Mesenteric fat pad (tissue), 1 donor: ENCODE results near the gene CADM1. TPM values are rescaled to one million over a fixed set of nuclear protein-coding genes. Genes with fewer than 3 reads are reported as not detected.

ENCODE experiments used
- DNase-seq: peaks from one replicate; pipeline ENCODE4 v3.0.0-alpha.2; 2020; ENCODE audit warnings: low spot score
- total RNA-seq: library from RNA; stranded (reverse); fragmentation: NEBNext Ultra II Directional; extraction: Animal tissue kit (Norgen Biotek cat#: 25700); gene quantifications from one replicate; pipeline ENCODE4 v1.2.1, GENCODE V29; 2021
- donor health status: DM: yes; HTN: yes; CAD: no.

The CADM1 gene
- total RNA-seq, 1 donor from 2014 or later: 14.8 TPM

DNA sequence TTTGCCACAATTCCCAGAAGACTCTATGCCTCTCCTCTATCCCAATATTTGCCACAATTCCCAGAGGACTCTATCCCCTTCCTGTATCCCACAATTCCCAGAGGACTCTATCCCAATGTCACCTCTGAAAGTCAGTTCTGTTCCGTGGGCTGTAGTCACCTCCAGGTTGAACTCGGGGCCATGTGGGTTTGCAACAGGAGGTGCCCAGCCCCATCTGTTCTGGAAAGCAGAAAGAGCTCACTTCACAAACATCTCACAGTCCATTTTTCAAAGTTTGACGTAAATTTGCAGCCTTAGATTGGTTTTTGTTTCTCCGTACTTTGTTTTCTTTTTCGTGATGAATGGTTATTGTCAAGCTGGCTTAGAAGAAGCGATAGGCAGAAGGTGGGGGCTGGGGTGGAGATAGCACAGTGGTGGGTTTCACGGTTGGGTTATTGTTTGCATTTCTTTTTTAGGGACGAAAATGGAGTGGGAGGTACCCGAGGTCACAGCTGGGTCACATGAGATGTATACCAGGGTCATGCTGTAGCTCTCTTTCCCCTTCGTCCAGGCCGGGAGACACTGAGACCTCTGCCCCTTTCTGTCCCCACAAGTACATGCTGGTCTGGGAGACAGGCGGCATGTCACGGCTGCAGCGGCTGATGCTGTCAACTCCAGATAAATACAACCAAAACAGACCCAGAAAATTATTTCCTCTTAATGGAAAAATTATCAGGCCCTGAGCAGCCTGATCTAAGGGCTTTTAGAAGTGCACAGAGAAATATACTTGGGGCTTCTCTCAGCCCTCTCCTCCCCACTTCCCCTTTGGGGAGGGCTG lies 374.5 kb downstream of the CADM1 start:
- peak; percentile 59 for DNase-seq

DNA sequence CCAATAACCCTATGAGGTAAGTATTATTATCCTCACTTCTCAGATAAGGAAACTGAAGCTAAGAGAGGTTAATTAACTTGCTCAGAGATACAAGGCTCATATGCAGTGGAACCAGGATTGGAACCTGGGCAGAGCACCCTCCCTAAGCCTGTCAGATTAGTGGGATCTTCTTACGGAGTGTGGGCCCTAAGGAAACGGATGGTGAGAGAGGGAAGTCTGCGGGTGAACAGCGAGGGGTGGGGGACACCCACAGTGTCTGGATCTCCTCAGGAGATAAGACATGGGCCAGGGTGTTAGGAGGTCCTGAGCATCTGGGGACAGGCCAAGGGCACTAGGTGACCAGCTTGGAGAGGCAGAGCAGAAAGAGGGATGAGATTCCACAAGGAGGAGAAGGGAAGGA lies 376.0 kb downstream of the CADM1 start:
- no peak for DNase-seq

DNA sequence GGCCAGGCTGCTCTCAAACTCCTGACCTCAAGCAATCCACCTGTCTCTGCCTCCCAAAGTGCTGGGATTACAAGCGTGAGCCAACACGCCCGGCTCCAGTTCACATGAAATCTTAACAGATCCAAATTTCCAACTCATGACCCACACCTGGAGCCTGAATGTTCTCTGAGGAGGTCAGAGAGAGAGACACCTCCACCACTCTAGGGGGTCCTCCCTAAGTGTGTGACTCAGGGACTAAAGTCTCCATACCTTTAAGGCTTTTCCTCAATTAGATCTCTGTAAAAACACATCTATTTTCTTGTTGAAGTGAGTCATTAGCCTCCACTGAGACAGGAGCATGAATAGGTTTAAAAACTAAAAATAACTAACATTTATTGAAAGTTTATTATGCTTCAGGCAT lies 376.4 kb downstream of the CADM1 start:
- DNase-seq: no peak

DNA sequence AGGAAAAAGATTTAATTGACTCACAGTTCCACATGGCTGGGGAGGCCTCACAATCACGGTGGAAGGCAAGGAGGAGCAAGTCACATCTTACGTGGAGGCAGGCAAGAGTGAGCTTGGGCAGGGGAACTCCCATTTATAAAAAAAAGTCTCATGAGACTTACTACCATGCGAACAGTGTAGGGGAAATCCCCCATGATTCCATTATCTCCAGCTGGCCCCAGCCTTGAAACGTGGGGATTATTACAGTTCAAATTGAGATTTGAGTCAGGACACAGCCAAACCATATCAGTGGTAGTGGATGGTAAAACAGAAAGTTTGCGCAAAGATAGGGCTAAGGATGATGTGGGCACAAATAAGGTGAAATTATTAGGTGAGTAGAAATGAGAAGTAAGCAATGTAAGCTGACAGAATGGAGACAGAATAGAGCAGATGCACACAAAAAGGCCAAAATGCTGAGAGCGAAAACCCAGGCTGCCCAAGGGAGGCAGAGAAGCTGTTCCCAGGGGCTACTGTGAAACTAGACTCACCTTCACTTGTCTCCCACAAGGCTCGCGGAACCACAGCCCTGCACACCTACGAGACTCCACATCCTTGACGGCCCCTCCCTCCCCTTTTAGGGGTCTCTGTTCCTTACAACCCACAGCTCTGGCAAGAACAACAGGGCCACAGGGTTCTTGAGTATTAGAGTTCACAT lies 377.6 kb downstream of the CADM1 start:
- peak; percentile 18 for DNase-seq

DNA sequence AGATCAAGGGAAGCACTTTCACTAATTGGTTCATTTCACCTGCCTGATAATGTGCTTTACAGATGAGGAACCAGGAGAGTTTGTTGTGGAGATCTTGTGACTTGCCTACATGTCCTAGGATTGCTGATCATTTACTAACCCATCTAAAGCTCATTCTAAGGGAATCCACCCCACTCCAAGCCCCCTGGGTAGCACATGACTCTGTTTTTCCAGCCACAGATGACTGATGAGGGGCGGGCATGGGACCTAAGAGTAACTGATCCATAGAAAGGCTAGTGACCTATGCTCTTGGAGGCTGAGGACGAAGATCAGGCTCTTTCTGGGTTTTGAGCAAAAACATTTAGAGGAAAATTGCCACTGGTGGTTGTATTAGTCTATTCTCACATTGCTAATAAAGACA lies 378.1 kb downstream of the CADM1 start:
- peak; percentile 2 for DNase-seq

DNA sequence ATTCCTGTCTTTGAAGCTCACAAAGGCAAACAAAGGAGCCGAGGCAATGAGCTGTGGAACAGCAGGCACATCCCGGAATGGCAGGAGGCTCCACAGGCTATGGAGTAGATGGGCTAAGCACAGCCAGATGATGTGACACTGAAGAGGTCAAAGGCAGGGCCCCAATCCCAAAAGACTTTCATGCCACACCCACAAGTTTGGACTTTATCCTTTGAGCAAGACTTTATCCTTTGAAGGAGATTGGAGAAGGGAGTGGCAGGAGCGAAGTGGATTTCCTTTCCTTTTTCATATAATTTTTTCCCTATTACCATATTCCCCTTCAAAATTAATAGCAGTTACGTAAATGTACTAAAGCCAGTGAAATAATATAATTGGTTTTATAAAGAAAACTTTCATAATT lies 379.4 kb downstream of the CADM1 start:
- no peak for DNase-seq

DNA sequence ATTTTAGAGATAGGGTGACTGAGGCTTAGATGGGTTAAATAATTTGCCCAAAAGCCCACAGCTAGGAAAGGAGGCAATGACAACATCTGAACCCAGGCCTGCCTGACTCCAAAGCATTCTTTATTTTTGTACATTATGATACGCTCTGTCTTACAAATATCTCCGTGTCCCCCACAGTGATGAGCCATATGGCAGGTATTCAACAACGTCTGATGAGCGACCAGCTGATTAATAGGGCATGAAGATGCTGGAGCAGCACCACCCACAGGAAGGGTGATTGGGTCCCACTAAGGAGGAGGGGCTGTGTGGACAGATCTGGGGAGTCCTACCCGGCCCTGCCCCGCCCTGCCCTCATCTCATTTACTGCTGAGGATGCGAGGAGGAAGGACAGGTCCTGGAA lies 380.6 kb downstream of the CADM1 start:
- DNase-seq: peak; percentile 60

DNA sequence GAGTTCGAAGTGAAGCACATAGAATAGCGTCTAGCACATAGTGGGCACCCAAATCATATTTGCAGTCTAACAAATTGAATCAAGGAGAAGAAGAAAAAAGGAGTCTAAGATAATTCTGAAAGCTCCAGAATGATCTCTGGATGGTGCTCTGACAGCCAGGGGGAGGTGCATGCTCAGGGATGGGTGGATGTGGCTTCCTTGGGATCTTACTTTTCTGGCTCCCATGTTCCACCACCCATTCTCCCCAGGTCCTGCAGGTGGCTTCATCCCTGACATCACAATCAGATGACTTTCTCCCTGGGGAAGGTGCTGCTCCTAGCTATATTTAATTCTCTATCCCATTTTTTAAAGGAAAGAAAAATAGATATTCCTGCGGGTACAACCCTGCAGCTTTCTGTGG lies 381.9 kb downstream of the CADM1 start:
- DNase-seq: no peak
